Esophagus (tissue), 2 donors: ENCODE data around the gene SEC31A. TPM values are rescaled to one million over a fixed set of nuclear protein-coding genes. Genes with fewer than 3 reads are reported as not detected.
"Not testable (repeated sequence)": the region's sequence is repeated elsewhere in the genome, so short reads cannot be mapped to it uniquely, and the experiment has no call there.

Experiments
- H3K27ac ChIP-seq, 2 donors: one replicate each; pipeline ENCODE4 v1.5.1; 2013; ENCODE audit warnings: low read depth in 2 of 2, mild to moderate bottlenecking in 2 of 2, inconsistent platforms in 1 of 2, low read length in 1 of 2, moderate library complexity in 1 of 2
- H3K27me3 ChIP-seq, 2 donors: one replicate each; pipeline ENCODE4 v1.6.1; 2013; ENCODE audit warnings: low read length in 2 of 2, control low read depth in 1 of 2, mild to moderate bottlenecking in 1 of 2; ENCODE audit not compliant: insufficient read depth in 2 of 2, control insufficient read depth in 1 of 2
- H3K36me3 ChIP-seq, 2 donors: one replicate each; pipeline ENCODE4 v1.6.1; 2013; ENCODE audit warnings: low read length in 1 of 2; ENCODE audit not compliant: control insufficient read depth in 2 of 2, insufficient read depth in 2 of 2
- H3K4me1 ChIP-seq, 2 donors: one replicate each; pipeline ENCODE4 v1.6.1; 2013; ENCODE audit warnings: low read length in 1 of 2; ENCODE audit not compliant: control insufficient read depth in 2 of 2, insufficient read depth in 2 of 2
- H3K4me3 ChIP-seq, 2 donors: one replicate each; pipeline ENCODE4 v1.5.1; 2013; ENCODE audit warnings: low read length in 2 of 2, mild to moderate bottlenecking in 2 of 2, low read depth in 1 of 2, moderate library complexity in 1 of 2
- H3K9me3 ChIP-seq, 2 donors: one replicate each; pipeline ENCODE4 v1.6.1; 2013; ENCODE audit warnings: mild to moderate bottlenecking in 2 of 2, low read depth in 1 of 2, low read length in 1 of 2, moderate library complexity in 1 of 2; ENCODE audit not compliant: control insufficient read depth in 2 of 2, insufficient read depth in 1 of 2
- WGBS, 2 donors: extraction: QIAGEN DNeasy Blood & Tissue Kit; methylation state at CpG; one replicate each; pipeline ENCODE4 v1.1.7; 2013; 5-methylcytosine and 5-hydroxymethylcytosine counted together
- polyA plus RNA-seq, 2 donors: library from polyadenylated mRNA; stranded (reverse); fragments of 200-250 nt; gene quantifications; one replicate each; pipeline ENCODE4 v1.2.3, GENCODE V29; 2013
- donor health status: healthy with polysubstance abuse.
- donor health status: Bipolar disorder and iron deficiency.

Gene SEC31A
- polyA plus RNA-seq, result 100 to 1,000 TPM in 1 of 2 donors, 10 to 100 TPM in 1; 72.5 to 131 TPM

- 0 to 1% methylated on average over 60 to 71 of the region's 71 CpGs for WGBS, 2 donors
- H3K9me3 ChIP-seq, result no peaks in the 10 kb centered on the region
- H3K27me3 ChIP-seq, result no peaks in the 10 kb centered on the region
- peak within 1 kb of the TSS; percentile 97 to 99 for H3K27ac ChIP-seq
- H3K4me1 ChIP-seq, result no peaks in the 10 kb centered on the region
- H3K4me3 ChIP-seq, result peak within 1 kb of the TSS; percentile 68 to 81
- peaks cover 0 to 3% of the 10 kb centered on the region in 2 donors for H3K36me3 ChIP-seq
Measured at GRCh38 chr4:82890901-82891706, at the start of gene SEC31A. Gene SEC31A (minus strand): TSS chr4:82891153. CDS start chr4:82881936, 9,217 bp downstream.

GRCh38 chr4:82939414-82939813, 48.5 kb upstream of the SEC31A start:
- 79 to 84% methylated on average over 2 of the region's 2 CpGs for WGBS, 2 donors
- H3K36me3 ChIP-seq, result peaks cover 3 to 7% of the 10 kb centered on the region in 2 donors

GRCh38 chr4:82934441-82934840, 43.5 kb upstream of the SEC31A start:
- Histone ChIP-seq H3K4me3 (no peak overlapping the region), H3K27me3 (no peaks in the 10 kb centered on the region), H3K36me3 (peaks cover 3 to 6% of the 10 kb centered on the region in 2 donors), H3K27ac (no peak overlapping the region), H3K9me3 (no peaks in the 10 kb centered on the region), H3K4me1 (no peaks in the 10 kb centered on the region)

More at GRCh38 chr4:82939414-82939813, 48.5 kb upstream of the SEC31A start:
- Histone ChIP-seq H3K4me3 (no peak overlapping the region), H3K9me3 (no peaks in the 10 kb centered on the region), H3K4me1 (no peaks in the 10 kb centered on the region), H3K27ac (no peak overlapping the region), H3K27me3 (no peaks in the 10 kb centered on the region)

GRCh38 chr4:82930848-82931755, 40.1 kb upstream of the SEC31A start:
- 86 to 90% methylated on average over 5 of the region's 5 CpGs for WGBS, 2 donors
- Histone ChIP-seq H3K4me1 (no peaks in the 10 kb centered on the region), H3K27ac (no peak overlapping the region), H3K4me3 (no peak overlapping the region), H3K27me3 (no peaks in the 10 kb centered on the region), H3K36me3 (peaks cover 2 to 4% of the 10 kb centered on the region in 2 donors), H3K9me3 (no peaks in the 10 kb centered on the region)

- Histone ChIP-seq H3K36me3 (no peaks in the 10 kb centered on the region), H3K9me3 (no peaks in the 10 kb centered on the region), H3K4me3 (no peak overlapping the region), H3K4me1 (no peaks in the 10 kb centered on the region), H3K27me3 (no peaks in the 10 kb centered on the region), H3K27ac (no peak overlapping the region)
Measured at GRCh38 chr4:82921795-82922194, 30.8 kb upstream of the SEC31A start.

- no peak overlapping the region for H3K27ac ChIP-seq
- no peak overlapping the region for H3K4me3 ChIP-seq
- no peaks in the 10 kb centered on the region for H3K9me3 ChIP-seq
- H3K36me3 ChIP-seq, result no peaks in the 10 kb centered on the region
- 79 to 84% methylated on average over 2 of the region's 2 CpGs for WGBS, 2 donors
- H3K27me3 ChIP-seq, result no peaks in the 10 kb centered on the region
- no peaks in the 10 kb centered on the region for H3K4me1 ChIP-seq
Measured at GRCh38 chr4:82919386-82919785, 28.4 kb upstream of the SEC31A start.

- no peaks in the 10 kb centered on the region for H3K27me3 ChIP-seq
- no peaks in the 10 kb centered on the region for H3K9me3 ChIP-seq
- H3K27ac ChIP-seq, result no peak overlapping the region
- no peak overlapping the region for H3K4me3 ChIP-seq
- H3K4me1 ChIP-seq, result no peaks in the 10 kb centered on the region
- 85 to 90% methylated on average over 7 of the region's 7 CpGs for WGBS, 2 donors
- H3K36me3 ChIP-seq, result no peaks in the 10 kb centered on the region
Measured at GRCh38 chr4:82918091-82918490, 27.1 kb upstream of the SEC31A start.

GRCh38 chr4:82913968-82914367, 23.0 kb upstream of the SEC31A start:
- not testable (repeated sequence) for H3K4me1 ChIP-seq, H3K4me3 ChIP-seq, H3K27ac ChIP-seq, H3K9me3 ChIP-seq, H3K27me3 ChIP-seq, H3K36me3 ChIP-seq
- 94 to 100% methylated on average over 2 of the region's 2 CpGs for WGBS, 2 donors

- Histone ChIP-seq H3K36me3 (no peaks in the 10 kb centered on the region), H3K4me3 (no peak overlapping the region), H3K4me1 (no peaks in the 10 kb centered on the region), H3K9me3 (no peaks in the 10 kb centered on the region), H3K27me3 (no peaks in the 10 kb centered on the region), H3K27ac (no peak overlapping the region)
- WGBS, 2 donors, result 48 to 50% methylated on average over 2 of the region's 2 CpGs
Measured at GRCh38 chr4:82913305-82913704, 22.4 kb upstream of the SEC31A start.
